ENCODE measurements around the gene HERC4.

HERC4 gene

DNA sequence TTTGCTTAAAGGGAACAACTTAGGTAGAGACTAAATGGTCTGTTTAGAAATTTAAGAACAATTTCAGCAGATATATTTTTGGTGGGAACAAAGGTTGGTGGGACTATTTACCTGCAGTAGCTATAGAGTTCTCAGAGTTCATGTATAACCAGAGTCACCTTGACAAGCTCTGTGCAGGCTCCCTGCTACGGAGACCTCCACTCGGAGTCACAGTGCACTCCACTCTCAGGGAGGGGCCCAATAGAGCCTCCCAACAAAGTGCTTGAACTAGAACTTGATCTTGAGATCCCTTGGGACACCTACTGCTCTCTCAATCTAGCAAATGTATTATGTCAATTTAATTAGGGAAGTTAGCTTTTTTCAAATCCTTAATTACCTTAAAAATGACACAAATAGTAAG, 36.5 kb upstream of the HERC4 start:
- H3K4me3 ChIP-seq (ENCODE audit: low read depth, low read length): no peak overlapping the region
- no peak for TF ChIP-seq CTCF (conservative IDR thresholded peaks at IDR 0.05; ENCODE audit: low read depth, low read length)
- DNase-seq (ENCODE audit: low read depth): no peak

GRCh38 chr10:68110027-68110426, 34.9 kb upstream of the HERC4 start:
- TF ChIP-seq CTCF (conservative IDR thresholded peaks at IDR 0.05; ENCODE audit: low read depth, low read length): no peak
- peak; percentile 55 for DNase-seq (ENCODE audit: low read depth)
- H3K4me3 ChIP-seq (ENCODE audit: low read depth, low read length): no peak overlapping the region

- no peak for TF ChIP-seq CTCF (conservative IDR thresholded peaks at IDR 0.05; ENCODE audit: low read depth, low read length)
- H3K4me3 ChIP-seq (ENCODE audit: low read depth, low read length): no peak within 1 kb of the TSS
- DNase-seq (ENCODE audit: low read depth): no peak
These were observed 34.2 kb upstream of the HERC4 start, which contains the start of gene MYPN for GRCh38 chr10:68109331-68109730. TSS of gene MYPN (plus strand) at chr10:68109488. CDS start at chr10:68121439, 11,951 bp downstream.

- TF ChIP-seq CTCF (conservative IDR thresholded peaks at IDR 0.05; ENCODE audit: low read depth, low read length): no peak
- no peak for DNase-seq (ENCODE audit: low read depth)
- H3K4me3 ChIP-seq (ENCODE audit: low read depth, low read length): no peak overlapping the region
These were observed 33.6 kb upstream of the HERC4 start for GRCh38 chr10:68108653-68109052.

DNA sequence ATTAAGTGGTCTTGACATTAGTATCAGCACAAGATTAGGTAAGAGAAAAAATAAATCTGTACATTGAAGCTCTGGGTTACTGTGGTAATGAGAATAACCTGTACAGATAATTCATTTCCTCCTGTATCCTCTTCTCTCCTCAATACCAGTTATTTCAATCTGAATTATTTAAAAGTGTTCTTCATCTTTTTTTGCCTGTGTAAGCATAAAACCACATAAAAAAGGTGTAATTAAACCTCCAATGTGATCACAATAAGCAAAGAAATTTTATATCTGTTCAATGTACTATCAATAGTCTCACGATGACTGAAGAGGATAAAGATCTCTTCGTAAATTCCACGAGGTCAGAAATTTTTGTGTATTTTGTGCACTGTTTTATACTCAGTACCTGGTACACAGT, 33.0 kb upstream of the HERC4 start:
- no peak for TF ChIP-seq CTCF (conservative IDR thresholded peaks at IDR 0.05; ENCODE audit: low read depth, low read length)
- no peak overlapping the region for H3K4me3 ChIP-seq (ENCODE audit: low read depth, low read length)
- no peak for DNase-seq (ENCODE audit: low read depth)

GRCh38 chr10:68107651-68108050, 32.6 kb upstream of the HERC4 start:
- H3K4me3 ChIP-seq (ENCODE audit: low read depth, low read length): no peak overlapping the region
- no peak for TF ChIP-seq CTCF (conservative IDR thresholded peaks at IDR 0.05; ENCODE audit: low read depth, low read length)
- no peak for DNase-seq (ENCODE audit: low read depth)

GRCh38 chr10:68106656-68107055, 31.6 kb upstream of the HERC4 start:
- no peak overlapping the region for H3K4me3 ChIP-seq (ENCODE audit: low read depth, low read length)
- no peak for TF ChIP-seq CTCF (conservative IDR thresholded peaks at IDR 0.05; ENCODE audit: low read depth, low read length)
- peak; percentile 82 for DNase-seq (ENCODE audit: low read depth)

Measured in choroid plexus epithelial cell (primary cell).